GM04504 (cell line): ENCODE data around the gene KCNT2.
A peak's percentile ranks its signal among the peaks of the same experiment; 100 is the strongest.

Source experiments
- DNase-seq: peaks from one replicate; pipeline ENCODE4 v3.0.0-alpha.2; 2012; ENCODE audit warnings: low read depth

KCNT2 gene

GRCh38 chr1:196183941-196184340, 424.3 kb downstream of the KCNT2 start:
- no peak for DNase-seq

GRCh38 chr1:196181594-196181878, 426.7 kb downstream of the KCNT2 start:
- DNase-seq = no peak

DNA sequence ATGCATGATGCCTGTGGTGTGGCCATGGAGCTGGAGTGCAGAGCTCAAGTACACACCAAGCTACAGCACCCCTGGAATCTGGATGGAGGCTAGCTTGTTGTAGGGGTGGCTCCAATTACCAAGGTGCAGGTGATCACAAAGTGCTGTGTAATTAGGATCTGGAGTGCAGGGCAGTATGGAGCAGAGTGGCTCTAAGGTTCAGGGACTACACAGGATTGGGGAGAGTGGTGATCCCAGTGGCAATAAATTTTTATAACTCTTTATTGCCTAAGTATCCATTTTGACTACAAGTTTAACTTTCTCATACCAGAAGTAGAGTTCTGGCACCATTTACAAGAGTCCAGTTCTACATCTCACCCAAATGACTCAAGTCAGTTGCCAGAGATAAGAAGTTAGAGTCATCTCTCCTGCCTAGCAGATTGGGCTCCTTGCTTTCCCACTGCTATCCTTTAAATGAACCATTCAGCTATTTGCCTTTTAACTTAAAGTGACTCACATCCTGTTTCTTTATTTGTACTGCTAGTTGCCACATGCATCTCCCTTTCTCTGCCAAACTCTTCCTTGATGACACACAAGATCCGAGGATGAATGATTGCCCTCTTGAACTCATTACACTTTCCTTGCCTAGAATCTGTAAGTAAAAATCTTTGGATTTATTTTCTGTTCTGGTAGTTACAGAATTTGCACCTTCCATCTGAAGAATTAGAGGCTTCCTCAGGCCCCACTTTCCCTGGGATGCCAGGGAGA, 427.2 kb downstream of the KCNT2 start:
- DNase-seq = peak; percentile 83

GRCh38 chr1:196178083-196178635, 430.1 kb downstream of the KCNT2 start:
- peak; percentile 17 for DNase-seq
